ENCODE measurements around the gene CHP1.

DNA sequence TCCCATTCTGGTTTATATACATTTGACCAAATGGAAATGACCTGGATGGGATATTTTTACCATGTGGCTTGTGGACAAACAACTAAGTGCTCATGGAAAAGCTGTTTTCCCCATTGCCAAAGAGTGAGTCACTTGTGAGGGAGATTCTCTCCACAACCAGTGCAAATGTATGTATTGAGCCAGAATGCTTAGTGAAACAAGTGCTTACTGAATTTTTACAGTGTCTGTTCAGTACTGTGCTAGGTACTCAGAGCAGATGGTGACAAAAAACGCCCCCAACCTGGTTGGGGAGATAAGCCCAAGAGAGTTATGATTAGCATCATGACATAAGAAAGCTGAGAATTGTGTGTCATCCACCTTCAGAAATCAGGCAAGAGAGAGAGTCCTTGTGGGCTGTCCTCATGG is 2.3 kb downstream of the CHP1 start:
- TF ChIP-seq, protein P1, sequence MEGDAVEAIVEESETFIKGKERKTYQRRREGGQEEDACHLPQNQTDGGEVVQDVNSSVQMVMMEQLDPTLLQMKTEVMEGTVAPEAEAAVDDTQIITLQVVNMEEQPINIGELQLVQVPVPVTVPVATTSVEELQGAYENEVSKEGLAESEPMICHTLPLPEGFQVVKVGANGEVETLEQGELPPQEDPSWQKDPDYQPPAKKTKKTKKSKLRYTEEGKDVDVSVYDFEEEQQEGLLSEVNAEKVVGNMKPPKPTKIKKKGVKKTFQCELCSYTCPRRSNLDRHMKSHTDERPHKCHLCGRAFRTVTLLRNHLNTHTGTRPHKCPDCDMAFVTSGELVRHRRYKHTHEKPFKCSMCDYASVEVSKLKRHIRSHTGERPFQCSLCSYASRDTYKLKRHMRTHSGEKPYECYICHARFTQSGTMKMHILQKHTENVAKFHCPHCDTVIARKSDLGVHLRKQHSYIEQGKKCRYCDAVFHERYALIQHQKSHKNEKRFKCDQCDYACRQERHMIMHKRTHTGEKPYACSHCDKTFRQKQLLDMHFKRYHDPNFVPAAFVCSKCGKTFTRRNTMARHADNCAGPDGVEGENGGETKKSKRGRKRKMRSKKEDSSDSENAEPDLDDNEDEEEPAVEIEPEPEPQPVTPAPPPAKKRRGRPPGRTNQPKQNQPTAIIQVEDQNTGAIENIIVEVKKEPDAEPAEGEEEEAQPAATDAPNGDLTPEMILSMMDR (IDR thresholded peaks at IDR 0.05) = no peak
- no peak for TF ChIP-seq EZH2 (IDR thresholded peaks at IDR 0.05; ENCODE audit: borderline replicate concordance, insufficient read depth, low read depth, low read length, poor library complexity, severe bottlenecking)
